Activated CD8-positive, alpha-beta memory T cell treated with anti-CD3 and anti-CD28 coated beads, Interleukin-2, amount 50 U/mL, for 24 hours (primary cell): Measurements from ENCODE around the gene PYGO1.
"Not testable (repeated sequence)": the region's sequence is repeated elsewhere in the genome, so short reads cannot be mapped to it uniquely, and the experiment has no call there.

Experiments
- DNase-seq: peaks from one replicate; pipeline ENCODE4 v3.0.0-alpha.2; 2020; ENCODE audit errors: extremely low read depth

Gene PYGO1

GRCh38 chr15:55588070-55588814, at the start of gene PYGO1:
Gene PYGO1 (minus strand): TSS chr15:55588345. CDS start chr15:55587883, 462 bp downstream.
- no peak for DNase-seq

GRCh38 chr15:55637086-55637485, 48.9 kb upstream of the PYGO1 start:
- no peak for DNase-seq

GRCh38 chr15:55633731-55634130, 45.6 kb upstream of the PYGO1 start:
- DNase-seq = no peak

GRCh38 chr15:55632434-55632833, 44.3 kb upstream of the PYGO1 start:
- no peak for DNase-seq

DNA sequence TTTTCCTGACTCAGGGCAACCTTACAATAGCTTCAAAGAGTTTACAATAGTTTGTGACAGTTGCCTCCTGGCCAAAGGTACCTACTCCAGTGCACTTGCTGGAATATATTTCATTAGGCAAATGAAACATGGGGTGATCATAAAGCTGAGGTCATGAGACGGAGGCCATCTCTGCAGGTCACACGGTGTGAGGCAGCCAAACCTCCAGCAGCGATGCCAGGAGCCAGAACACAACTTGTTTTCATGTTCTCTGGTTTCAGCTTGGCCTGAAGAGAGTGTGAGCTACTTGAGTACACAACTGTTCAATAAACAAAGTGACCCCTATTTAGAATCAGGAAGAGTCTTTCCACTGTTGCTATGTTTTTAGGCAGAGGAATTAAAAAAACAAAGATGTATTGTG, 42.7 kb upstream of the PYGO1 start:
- no peak for DNase-seq

DNA sequence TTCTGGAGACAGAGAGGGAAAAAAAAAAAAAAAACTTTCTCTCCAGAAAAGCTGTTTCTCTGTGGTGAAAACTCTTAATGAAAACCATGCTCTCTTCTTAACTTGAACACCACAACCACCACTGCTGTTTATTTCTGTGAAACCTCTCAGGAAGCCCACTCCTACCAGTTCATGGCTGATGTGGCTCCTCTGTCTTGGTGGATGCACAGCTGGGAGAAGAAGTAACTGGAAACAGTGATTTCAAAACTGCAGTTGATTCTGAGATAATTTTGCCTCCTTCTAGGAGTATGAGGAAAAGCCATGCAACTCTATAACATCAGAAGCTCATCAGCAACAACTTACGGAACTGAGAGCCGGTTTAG, 40.2 kb upstream of the PYGO1 start:
- DNase-seq = no peak

DNA sequence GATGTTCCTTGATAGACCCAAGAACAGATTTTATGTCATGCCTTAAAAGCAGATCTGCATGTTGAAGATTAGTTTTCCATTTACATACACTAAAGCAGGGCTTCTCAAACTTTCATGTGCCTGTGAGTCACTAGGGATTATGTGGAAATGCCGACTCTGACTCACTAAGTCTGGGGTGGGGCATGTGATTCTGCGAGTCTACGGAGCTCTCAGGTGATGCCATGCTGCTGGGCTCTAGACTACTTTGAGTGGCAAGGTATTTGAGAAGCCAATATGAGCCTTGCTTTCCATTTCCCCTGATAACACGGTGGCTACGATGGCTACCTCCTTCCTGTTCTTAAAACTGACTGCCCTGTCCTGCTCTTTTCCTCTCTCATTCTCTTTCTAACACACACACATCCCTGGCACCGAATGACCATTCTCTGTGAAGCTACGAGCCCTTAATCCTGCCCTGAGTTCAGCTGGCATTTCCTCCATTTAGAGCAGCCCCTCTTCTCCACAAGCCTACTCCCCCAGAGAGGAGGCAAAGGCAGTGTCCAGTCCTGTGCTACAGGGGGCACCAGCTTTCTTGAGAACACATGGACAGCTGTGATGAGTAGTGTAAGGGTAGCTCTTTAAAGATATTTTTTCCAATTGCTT, 39.7 kb upstream of the PYGO1 start:
- DNase-seq = no peak

DNA sequence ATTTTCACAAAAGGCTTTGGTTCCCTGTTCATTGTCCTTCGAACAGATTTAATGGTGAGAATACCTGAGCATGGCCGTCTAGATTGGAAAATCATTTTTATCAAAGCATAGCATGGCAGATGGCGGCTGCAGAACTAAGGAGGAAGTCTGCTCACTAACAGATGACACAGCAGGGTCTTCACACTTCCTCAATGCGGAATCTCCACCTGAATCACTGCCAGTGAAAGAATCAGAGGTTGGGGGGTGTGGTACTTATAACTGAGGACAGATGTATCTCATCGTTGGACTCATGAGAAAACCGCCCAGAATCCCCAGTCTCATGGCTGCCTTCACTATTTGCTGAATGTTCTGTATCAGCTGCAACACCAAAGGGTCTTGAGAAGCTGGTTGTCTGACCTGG, 31.6 kb upstream of the PYGO1 start:
- DNase-seq = no peak

DNA sequence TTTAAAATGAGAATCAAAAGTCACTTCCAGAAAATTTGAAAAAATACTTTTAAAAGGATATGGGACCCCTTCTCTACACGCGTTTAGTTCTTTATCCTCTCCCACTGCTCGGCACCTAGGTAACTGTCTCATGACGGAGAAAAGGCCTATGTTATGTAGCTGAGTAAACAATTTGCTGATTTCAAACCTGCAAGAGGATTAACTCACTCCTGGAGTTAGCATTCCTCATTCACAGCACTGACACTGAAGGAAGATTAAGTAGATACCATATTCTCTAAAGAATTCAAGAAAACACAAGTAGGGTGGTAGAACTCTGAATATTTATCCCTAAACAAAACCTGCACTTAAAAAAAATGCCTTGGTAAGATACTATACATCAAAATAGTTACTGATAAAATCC, 30.2 kb upstream of the PYGO1 start:
- DNase-seq = no peak

DNA sequence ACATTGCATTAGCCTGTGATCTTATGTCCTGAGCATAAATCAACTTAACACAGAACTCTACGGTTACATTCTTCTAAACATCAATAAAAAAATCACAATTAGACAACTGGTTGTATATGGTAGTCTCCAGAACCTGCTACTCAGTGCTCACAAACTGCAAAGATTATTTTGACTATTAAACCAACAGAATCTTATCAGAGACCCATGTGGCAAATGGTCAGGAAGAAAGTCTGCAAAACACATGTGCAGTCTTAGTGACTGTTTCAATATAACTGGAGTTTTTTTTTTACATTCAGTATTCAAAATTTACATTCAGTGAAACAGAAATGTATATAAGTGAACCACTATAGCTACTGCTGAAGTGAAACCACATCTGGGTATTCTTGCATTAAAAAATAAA, 27.3 kb upstream of the PYGO1 start:
- no peak for DNase-seq

DNA sequence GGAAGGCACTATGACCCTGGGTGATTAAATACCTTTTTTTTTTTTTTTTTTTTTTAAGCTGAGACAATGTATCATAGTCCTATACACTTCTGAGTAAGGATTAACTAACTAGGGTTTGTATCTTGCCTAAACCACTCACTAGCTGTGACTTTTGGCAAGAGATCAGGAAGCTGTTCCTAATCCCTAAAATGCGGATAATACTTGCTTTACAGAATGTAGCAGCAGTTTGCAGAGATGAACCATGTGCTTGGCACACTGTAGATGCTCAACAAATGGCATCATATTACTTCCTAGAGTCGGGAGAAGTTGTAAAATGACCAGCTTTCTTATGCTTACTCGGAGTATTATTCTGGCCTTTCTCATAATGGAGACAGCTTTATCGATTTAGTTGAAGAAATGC, 25.6 kb upstream of the PYGO1 start:
- no peak for DNase-seq

GRCh38 chr15:55606214-55606613, 18.1 kb upstream of the PYGO1 start:
- no peak for DNase-seq

DNA sequence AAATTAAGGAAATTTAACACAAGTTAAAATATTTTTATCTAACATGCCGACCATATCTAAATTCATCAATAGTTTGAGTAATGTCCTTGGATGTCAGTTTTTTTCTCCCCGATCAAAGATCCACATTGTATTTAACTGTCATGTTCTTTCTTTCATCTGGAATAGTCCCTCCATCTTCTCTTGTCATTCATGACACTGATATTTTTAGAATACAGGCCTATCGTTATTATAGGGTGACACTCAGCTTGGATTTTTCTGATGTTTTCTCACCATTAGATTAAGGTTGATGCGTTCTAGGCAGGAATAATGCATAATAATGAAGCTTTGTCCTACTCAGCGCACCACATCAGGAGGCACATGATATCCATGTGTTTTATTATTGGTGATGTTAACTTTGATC, 13.2 kb upstream of the PYGO1 start:
- DNase-seq = no peak

- DNase-seq = no peak
Measured at GRCh38 chr15:55599439-55599838, 11.3 kb upstream of the PYGO1 start.

- DNase-seq = not testable (repeated sequence)
Measured at GRCh38 chr15:55593019-55593418, 4.9 kb upstream of the PYGO1 start.

GRCh38 chr15:55590788-55591187, 2.6 kb upstream of the PYGO1 start:
- DNase-seq = no peak

DNA sequence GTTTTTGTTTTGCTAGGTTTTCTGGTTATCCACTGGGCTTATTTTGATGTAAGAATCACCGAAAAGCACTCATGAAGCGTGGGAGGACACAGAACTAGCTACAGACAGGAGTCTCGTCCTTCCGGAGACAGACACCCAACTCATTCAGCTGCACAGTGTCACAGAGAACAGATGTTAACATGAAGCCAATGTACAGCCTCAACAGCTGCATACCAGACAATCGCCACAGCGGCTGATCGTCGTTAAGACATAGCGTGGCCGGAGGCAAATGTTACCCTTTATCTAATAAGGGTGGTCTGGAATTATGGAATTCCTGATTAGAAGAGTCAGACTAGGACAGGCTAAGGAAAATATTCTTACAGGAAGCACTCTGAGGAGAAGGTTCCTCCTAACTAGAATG, 1.1 kb upstream of the PYGO1 start:
- DNase-seq = no peak

GRCh38 chr15:55588815-55589115, 620 bp upstream of the PYGO1 start:
- DNase-seq = no peak

DNA sequence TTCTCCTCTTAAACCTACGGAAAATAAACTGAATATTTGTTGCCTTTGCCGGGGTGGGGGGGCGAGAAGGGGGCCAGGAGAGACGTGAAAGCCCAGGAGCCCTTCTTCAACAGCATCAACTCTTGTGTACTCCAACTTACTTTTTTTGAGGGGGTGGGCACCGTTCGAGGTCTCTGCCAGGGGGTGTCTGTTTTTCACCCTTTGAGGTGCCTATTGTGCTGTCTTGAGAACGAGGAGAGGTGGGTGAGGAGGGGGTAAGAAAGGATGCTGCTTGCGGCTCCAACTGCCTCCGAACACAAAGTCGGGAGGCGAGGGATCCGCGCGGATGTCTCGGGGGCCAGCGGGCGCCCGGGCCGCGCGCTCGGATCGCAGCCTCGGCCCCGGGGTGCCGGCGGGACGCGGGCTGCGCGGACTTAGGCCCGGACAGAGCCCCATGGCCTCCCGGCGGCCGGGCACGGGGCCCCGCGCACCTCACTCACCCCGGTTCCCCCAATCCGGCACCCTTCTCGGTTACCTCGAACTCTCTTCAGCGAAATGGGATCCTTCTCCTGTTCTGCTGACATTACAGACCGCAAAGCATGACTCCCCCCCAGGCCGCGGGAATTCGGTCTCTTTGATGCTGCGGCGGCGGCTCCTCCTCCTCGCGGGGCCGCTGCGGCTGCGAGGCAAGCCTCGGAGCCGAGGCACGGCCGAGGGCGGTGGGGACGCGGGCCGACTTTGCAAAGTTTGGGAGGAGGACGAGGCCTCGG, 650 bp downstream of the PYGO1 start:
- no peak for DNase-seq

DNA sequence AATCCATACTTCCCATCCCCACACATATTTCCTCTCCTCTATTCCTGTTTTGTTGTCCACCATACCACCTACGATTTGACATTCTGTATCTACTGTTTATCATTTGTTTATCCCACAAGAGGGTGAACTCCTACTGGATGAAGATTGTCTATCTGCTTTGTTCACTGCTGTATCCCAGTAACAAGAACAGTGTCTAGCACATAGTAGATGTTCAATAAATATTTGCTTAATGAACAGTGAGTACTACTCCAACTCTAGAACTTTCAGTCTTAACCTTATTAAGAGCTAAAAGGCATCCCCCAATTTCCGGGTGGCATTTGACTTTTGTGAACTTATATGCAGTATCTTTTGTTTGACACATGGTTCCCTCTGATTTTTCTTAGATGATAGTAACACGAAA, 1.3 kb downstream of the PYGO1 start:
- no peak for DNase-seq

DNA sequence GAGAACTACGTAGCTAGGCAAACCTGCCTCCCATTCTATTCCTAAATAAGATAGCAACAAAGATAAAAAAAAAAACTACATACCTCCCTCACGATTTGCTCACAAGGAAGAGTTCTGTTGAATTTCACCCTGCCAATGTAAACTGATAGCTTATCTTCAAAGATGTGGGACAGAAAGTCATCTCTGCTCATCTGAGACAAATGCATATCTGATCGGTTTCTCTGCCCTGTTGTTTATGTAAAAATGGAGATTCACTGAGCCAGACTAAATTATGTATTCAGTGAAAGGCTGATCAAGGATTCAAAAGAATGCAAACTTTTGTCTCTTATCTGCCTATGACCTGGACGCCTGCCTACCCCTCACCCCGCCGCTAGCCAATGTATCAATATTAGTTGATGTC, 11.2 kb downstream of the PYGO1 start:
- no peak for DNase-seq

DNA sequence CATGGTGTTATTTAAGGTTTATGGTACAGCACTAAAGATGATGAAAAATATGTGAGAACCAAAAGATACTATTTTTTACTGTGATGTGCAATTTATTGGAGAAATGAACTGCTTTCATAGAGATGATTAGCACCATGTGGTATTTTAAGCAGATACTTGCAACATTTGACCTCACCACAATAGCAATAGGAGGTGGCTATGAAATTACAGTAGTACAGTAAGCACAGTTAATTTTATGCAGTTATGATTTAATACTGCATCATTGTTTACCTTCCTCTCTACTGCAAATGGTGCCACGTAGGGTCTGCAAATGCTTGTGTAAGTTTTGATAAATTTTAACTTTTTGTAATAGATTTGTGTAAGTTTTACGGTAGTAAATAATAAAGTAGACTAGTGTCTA, 14.0 kb downstream of the PYGO1 start:
- no peak for DNase-seq

GRCh38 chr15:55573224-55573623, 14.9 kb downstream of the PYGO1 start:
- DNase-seq = no peak
